GM19099 (cell line): ENCODE data around the gene SYT2.

Experiments used
- POLR2A ChIP-seq: IDR thresholded peaks from 3 replicates; pipeline ENCODE4 v1.6.1; 2011; ENCODE audit warnings: low read depth; ENCODE audit not compliant: insufficient read length; ENCODE audit errors: extremely low read depth

SYT2 gene

DNA sequence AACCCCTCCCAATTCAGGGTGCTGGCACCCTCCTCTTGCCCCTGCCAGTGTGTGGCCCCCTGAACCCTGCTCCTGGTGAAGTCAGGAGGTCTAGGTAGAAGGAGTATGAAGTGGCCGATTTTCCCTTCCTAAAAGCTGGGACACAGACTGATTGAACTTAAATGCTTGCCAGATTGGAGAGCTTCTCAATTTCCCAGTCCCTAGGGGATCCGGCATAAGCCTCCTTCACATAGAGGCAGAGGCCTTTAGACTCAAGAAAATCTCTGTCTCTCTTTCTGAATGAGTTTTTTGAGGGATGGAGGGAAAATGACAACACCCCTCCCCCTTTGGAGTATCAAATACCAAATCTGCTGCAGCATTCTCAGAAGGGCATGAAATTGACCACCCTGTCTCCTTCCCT is 51.5 kb downstream of the SYT2 start:
- TF ChIP-seq POLR2A = no peak

DNA sequence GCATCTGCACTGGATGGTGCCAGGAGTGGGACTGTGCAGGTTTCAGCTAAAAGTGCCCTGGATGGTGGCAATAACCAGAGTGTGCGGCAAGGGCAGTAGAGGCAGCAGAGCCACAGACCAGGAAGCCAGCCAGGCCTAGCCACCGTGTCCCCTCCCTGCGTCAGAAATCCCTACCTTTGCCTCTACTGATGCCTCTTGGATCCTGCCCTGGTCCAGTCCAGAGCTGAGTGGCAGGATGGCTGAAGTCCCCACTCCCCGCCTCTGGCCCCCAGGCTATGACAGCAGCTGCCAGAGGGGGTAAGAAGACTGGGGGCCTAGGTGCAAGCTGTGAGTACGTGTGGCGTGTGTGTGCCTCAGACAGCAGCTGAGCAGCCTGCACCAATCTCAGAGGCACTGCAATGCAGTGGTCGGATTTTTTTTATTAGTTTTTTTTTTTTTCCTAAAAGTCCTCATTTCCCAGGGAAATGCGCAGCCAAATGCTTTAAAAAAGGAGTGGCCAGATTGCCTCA is 51.9 kb downstream of the SYT2 start:
- TF ChIP-seq POLR2A = no peak

DNA sequence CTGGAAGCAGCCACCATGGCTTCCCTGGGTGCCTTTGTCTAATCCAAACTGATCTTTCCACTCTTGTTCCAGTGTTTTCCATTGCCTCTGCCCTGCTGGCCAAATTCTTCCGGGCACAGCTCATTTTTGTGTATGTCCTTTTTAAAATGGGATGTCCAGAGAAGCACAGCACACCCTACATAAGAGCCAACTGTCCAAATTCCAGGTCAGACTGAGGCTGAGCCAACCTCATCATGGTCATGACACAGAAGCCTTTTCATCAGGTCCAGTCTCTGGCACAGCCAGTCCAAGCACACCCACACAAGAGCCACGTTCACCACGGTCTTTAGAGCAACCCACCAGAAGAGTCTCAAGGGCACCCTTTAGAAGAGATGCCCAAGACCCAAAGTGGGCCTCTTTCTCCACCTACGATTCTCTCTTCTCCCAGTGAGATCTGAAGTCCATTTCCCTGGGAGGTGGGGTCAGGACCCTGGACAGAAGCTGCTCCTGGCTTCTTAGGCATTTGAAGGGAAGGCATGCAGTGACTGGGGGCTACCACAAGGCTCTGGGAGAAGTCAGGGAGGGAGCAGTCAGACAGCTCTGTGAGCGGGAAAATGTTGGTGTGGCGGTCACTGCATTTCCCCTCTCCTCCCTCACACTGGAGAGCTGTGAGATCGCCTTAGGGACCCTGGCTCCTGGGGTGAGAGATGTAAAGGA is 53.2 kb downstream of the SYT2 start:
- TF ChIP-seq POLR2A = no peak

DNA sequence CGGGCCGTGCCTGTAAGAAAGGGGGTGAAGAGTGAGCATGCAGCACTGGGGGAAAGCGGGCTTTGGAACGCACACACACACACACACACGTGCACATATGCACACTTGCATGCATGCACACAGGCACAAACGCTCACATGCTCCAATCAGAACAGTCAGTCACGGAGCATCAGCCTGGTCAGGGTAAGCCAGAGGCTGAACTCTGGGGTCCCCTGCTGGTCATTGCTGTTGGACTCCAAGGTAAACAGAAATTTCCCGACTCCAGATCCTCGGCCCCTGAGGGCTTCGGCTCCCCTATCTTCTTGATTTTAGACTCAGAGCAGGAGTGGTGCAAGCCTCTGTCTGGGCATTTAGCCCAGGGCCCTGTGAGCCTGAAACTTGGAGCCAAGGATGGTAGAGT is 54.2 kb downstream of the SYT2 start:
- TF ChIP-seq POLR2A = no peak

DNA sequence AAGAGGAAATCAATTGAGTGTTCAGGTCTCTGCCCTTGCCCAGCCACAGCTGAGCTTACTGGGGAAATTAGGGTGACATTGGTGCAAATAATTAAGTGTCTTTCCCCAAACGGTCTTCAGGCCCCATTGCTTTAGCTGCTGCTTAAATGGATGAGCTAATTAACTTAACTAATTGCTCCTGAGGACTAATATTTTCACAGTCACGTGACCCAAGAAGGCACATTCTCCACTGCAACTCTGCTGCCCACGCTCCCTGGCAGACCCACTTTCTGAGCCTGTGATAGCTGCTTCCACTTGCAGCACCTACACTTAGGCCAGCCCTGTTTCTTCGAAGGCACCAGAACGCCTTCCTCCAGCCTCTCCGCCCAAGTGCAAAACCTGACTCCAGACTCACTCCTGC is 56.2 kb downstream of the SYT2 start:
- TF ChIP-seq POLR2A = no peak

DNA sequence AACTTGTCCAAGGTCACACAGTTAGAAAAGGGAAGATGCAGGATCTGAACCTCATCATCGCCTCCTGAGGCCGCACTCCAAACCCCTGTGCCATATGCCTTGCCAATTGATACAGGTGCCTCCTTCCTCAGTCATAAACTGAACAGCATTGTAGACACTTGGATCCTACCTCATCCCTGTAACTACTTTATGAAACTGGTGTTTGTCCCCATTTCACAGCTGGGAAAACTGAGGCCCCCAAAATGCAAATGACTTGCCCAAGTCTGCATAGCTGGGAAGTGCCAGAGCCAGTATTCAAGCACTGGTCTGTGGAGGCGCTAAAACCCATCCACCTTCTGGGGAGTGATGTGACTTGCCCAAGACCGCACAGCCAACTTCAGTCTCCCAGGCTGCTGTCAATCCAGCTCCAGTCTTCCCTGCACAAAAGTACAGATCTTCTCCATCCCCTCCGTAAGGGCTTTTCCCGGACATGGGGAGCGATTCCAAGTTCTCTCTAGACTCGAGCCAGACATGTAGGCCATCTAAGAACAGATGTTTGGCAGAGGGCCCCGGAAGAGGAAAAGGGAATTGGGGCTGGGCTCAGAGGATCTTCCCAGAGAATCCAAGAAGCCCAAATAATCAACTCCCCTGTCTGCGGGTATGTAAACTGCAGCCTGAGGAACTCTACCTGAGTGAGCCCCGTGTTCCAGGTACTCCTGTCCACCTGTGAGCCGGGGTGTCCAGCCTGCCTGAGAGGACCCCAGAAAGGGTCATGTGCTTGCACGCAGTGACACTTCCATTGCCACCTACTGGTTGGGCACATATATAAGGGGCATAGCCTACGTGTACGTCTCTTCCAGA is 60.5 kb downstream of the SYT2 start:
- no peak for TF ChIP-seq POLR2A

DNA sequence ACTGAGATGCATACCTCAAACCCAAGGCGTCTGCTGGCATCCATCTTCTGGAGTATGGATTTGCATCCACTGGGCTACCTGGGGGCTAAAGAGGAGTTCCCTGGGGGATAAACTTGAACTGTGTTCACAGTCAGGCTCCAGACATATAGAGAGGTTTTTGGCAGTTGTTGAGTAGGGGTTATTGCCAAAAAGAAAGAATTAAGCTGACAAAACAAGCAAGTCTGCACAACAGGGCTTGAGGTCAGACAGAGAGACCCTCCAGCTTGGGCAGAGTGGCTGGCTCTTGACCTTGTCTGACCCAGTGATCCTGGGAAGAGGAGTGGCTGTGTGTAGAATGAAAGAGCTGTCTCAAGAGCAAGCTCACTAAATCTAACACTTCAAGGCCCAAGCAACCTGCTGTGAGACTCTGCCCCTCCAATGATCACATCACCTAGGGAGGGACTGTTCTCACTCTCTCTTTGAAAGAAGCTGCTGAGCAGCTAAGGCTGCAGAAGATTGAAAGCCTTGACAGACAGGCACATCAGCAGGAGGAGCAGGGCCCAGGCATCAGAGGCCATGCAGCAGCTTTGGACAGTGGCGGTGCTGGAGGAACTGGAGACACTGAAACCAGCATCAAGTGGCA is 61.5 kb downstream of the SYT2 start:
- TF ChIP-seq POLR2A = no peak

DNA sequence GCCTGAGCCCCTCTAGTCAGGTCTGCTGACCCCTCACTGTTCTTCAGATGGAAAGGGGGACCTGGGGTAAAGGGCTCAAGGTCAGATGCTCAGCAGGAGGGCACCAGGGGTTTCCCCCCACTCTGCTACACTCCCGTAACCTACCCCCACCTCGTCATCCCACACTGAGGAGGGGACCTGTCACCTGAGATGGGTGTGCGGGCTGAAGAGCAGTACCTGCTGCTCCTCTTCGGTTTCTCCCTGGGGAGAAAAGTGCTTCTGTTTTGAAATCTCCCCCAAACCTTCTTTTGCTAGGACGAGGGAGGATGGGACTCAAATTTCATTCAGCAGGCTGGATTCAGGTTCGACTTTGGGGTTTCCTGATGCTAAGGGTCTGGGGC is 65.2 kb downstream of the SYT2 start:
- TF ChIP-seq POLR2A = no peak

DNA sequence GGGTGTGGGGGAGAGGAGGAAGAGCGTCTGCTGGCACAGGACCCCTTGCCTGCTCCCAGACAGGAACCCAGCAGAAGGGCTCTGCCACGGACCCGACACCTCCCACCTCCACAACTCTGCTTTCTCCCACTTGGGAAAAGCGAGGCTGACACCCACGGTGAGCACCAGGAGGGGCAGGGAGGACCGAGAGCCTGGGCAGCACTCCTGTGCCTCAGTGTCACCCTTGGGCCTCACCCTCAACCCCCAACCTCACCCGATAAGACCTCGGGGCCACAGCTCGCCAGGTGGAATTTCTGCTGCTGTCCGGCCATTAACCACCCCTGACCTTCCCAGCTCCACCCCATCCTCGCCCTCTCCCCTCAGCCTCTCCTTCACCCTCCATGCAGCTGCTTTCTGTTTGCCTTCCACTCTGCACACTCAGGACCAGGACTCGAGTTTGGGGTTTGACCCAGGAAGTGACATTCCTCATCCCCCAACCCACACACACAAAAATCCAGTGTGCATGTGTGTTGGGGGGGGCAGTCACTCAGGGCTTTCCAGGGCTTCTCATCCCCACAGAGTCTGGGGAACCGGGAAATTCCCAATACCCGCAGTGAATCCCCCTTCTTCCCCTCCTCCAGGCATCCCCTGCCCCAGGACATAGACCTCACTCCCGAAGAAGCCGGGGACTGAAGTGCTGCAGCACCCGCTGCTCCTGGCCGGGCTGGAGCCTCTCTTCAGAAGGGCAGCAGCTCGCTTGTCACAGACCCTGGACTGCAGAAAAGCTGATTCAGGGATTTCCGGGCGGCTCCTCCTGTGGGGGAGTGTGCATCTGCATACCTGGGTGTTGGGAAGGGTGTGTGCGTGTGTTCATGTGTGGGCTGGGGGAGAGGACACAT is 65.8 kb downstream of the SYT2 start:
- no peak for TF ChIP-seq POLR2A

DNA sequence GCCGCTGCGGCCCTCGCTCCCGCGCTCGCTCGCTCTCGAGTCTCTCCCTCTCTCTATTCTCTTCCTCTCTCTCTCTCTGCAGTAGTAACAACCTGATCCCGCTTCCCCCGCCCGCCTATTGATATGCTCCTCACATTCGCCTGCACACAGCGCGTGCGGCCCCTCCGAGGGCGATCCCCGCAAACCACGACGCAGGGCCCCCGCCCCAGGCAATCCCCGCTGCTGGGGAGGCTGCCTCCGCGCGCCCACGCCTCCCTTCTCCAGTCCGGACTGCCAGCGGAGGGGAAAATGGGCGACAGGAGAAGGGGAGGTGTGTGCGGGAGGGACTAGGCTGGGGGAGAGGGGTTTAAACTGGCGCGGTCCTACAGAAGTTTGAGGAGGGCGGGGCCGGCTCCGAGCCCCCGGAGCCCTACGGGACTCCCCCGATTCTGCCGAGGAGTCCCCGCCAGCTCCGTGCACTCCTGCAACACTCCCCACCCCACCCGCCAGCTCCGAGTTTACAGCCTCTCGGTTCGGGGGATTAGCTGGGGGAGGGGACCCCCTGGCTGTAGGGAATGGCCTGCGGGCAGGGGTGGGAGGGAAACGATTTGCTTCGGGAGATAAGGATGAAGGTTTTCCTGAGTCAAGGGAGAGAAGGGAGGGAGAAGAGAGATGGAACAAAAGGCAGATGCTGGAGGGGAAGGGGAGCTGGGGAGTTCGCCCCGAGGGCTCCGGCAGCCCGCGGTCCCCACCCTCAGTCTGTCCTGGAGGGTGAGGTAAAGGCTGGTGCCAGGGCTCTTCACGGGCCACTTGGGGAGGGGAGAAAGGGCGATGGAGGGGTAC is 66.6 kb downstream of the SYT2 start:
- no peak for TF ChIP-seq POLR2A

DNA sequence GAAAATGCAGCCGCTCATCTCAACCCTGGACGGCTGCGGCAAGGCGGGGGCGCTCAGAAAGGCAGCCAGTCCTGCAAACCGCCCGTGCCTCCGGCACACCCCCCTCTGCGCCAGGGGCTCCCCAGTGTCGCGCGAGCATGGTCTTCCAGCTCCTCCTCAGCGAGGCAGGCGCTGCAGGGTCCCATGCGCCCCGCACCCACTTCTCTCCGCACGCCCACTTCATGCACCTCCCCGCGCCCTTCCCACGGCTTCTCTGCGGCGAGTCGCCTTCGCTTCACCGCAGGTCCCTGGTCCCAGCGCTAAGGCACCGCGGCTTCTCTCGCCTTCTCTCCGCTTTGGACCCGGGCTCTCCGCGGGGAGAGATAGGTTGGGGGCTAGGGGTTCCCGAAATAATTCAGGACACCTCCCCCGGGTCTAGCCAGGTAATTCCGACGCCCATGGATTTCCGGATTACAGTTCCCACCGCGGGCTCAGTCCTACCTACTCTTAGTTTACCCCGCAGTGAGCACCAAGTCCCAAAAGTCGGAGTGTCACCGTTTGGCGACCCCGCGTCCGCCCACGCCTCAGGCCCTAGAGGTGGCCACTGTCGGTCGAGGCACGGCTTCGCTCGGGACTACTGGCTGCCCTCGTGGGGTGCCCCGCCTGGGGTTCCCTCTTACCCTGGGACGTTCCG is 67.5 kb downstream of the SYT2 start:
- no peak for TF ChIP-seq POLR2A

DNA sequence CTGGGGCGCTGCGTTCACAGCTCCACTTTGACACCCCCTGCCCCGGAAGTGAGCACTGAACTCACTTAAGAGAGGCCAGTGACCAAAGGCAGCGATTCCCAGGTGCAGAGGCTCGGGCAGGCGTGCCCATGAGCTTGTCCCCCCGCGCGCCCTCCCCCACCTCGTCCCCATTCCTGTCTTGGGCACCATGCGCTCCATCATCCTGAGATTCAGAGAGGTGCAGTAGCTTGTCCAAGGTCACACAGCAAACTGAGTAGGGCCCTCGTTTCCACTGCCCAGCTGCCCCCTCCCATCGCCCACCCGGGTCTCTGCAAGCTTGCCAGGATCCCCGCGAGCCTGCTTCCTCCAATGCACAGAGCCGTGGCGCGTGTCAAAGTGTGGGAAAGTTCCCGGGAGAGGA is 68.0 kb downstream of the SYT2 start:
- no peak for TF ChIP-seq POLR2A

DNA sequence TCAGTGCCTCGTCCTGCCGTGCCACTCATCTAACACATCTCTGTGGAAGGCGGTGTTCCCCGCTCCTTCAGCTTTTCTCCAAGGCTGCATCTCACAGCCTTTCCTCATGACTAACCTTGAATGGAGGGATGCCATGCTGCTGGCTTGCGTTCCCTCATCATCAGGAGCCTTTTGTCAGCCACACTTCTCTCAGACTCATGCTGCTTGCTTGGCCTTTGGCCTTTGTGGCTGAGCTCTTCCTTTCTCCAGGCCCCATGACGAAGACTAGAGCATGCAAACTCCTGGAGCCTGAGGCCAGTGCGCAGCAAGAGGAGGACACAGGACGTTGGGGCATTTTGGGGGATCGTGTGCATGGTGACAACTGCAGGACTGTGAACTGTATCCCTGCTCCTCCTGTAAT is 70.8 kb downstream of the SYT2 start:
- no peak for TF ChIP-seq POLR2A

DNA sequence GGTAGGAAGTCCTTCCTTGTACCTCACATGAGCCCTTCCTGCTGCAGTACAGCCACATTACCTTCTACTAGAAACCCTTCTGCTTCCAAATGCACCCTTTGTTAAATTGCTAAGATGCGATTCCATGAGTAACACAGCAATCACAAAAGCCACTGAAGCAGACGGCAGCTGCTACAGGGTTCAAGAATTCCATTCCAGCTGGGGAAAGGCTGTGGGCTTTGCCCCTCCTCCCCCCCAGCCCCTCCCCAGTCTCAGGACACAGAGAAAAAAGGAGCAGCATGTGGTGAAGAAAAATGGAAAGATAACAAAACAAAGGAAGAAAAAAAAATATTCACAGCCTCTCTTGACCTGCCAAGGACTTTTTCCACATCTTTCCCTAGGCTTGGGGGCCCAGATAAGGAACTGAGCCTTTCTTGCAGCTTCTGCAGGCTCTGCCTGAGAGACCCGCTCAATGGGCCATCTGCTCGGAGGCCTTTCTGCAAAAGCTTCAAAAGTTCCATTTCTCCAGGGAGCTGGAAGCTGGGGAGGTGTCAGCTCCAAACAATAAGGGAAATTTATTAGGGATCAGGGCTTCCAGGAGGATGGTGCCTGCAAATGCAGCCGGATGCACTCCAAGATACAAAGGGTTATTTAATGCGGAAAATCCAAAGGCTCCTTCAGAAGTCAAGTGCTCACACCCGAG is 72.1 kb downstream of the SYT2 start:
- no peak for TF ChIP-seq POLR2A

DNA sequence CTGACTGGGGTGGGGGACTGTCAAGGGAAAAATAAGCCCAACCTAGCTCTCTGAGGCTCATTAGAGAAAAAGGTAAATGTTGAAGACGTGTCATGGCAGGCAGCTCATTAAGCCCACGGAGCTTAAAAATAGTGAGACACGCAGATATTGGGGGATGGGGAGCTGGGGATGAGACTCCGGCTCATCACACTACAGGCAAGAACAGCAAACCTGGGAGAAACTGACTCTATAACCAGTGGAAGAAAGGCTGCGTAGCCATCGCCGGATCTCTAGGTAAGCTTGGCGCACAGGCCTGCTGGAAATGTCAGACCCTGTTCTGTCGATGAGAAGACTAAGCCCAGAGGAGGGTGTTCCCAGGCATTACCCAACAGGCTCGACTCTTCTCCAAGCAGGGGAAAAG is 78.0 kb downstream of the SYT2 start:
- TF ChIP-seq POLR2A = no peak
